GM12878 (cell line): ENCODE data around the gene PSME3. TPM values are rescaled to one million over a fixed set of nuclear protein-coding genes. Genes with fewer than 3 reads are reported as not detected.

Experiments
- ATAC-seq: fragments of 200-7000 bp; cut with Tn5 transposase; 3 replicates; pipeline ENCODE4 v1.9.1; 2020; ENCODE audit warnings: mild to moderate bottlenecking, moderate library complexity
- BruUV-seq: library from RNA; stranded (reverse); fragments of 400-500 nt; replicated peaks from 2 replicates; lab custom pipeline; 2021; lab: Mats Ljungman, UMichigan
- CTCF ChIA-PET: fragments of 300-600 bp; sonication (Branson Sonifier 250); formaldehyde crosslinking; extraction: SDS; loops from one replicate; lab custom pipeline; 2021; ENCODE audit warnings: inconsistent platforms; lab: Yijun Ruan, JAX
- POLR2A ChIA-PET: fragments of 350-600 bp; formaldehyde crosslinking; extraction: SDS; loops from one replicate; lab custom pipeline; 2021; ENCODE audit warnings: inconsistent platforms; lab: Charles Lee
- RAD21 ChIA-PET: fragments of 300-600 bp; sonication (Branson Sonifier 250); formaldehyde crosslinking; loops from one replicate; lab custom pipeline; 2023; ENCODE audit warnings: antibody characterized with exemption; ENCODE audit not compliant: unreplicated experiment; lab: Charles Lee
- SMC1A ChIA-PET: fragments of 300-600 bp; sonication (Branson Sonifier 250); formaldehyde crosslinking; loops from one replicate; lab custom pipeline; 2023; ENCODE audit not compliant: unreplicated experiment, uncharacterized antibody; lab: Charles Lee
- DNase-seq: peaks from one replicate; pipeline ENCODE4 v3.0.0-alpha.2; 2011; ENCODE audit warnings: low read depth, low spot score
- FAIRE-seq: peaks from 3 replicates; lab custom pipeline; 2011; peaks lifted over from hg19 to GRCh38; lab: Jason Lieb, UNC
- H2AFZ ChIP-seq: 2 replicates; pipeline ENCODE4 v1.6.0; 2011; ENCODE audit warnings: low read depth, low read length, control low read depth; ENCODE audit not compliant: control insufficient read depth
- H3K27ac ChIP-seq: 2 replicates; pipeline ENCODE4 v1.5.1; 2011; ENCODE audit warnings: control low read depth; ENCODE audit not compliant: control insufficient read depth, insufficient read depth
- H3K27me3 ChIP-seq, 2 experiments: replicated peaks in 1 of 2; 2 replicates each; pipeline versions ENCODE4 v1.6.0 to v1.6.1; 2011; ENCODE audit warnings: low read length in 1 of 2; ENCODE audit not compliant: control insufficient read depth in 2 of 2, insufficient read depth in 2 of 2
- H3K36me3 ChIP-seq, 2 experiments: 2 replicates each; pipeline ENCODE4 v1.5.1; 2011; ENCODE audit warnings: low read length in 1 of 2; ENCODE audit not compliant: control insufficient read depth in 2 of 2, insufficient read depth in 2 of 2
- H3K4me1 ChIP-seq: 2 replicates; pipeline ENCODE4 v1.6.1; 2011; ENCODE audit warnings: mild to moderate bottlenecking, low read length, moderate library complexity, mixed read lengths; ENCODE audit not compliant: control insufficient read depth, insufficient read depth
- H3K4me2 ChIP-seq: 2 replicates; pipeline ENCODE4 v1.6.0; 2011; ENCODE audit warnings: control low read depth; ENCODE audit not compliant: control insufficient read depth, insufficient read depth
- H3K4me3 ChIP-seq: fragments of 200-600 bp; sonication (generic); 2 replicates; pipeline ENCODE4 v1.5.1; 2016
- H3K79me2 ChIP-seq: 2 replicates; pipeline ENCODE4 v1.6.0; 2011; ENCODE audit warnings: low read length; ENCODE audit not compliant: control insufficient read depth, insufficient read depth
- H3K9ac ChIP-seq: 2 replicates; pipeline ENCODE4 v1.8.0; 2011; ENCODE audit warnings: low read length, control low read depth, mixed read lengths; ENCODE audit not compliant: control insufficient read depth, insufficient read depth
- H3K9me3 ChIP-seq: replicated peaks from 3 replicates; pipeline ENCODE4 v1.5.1; 2011; ENCODE audit warnings: mild to moderate bottlenecking, low read length; ENCODE audit not compliant: control insufficient read depth, insufficient read depth
- H4K20me1 ChIP-seq: 2 replicates; pipeline ENCODE4 v1.6.0; 2011; ENCODE audit not compliant: control insufficient read depth, insufficient read depth
- ATF3 ChIP-seq: IDR thresholded peaks from 2 replicates; pipeline ENCODE4 v1.6.1; 2011; ENCODE audit warnings: low read depth, mild to moderate bottlenecking, low read length, moderate library complexity, borderline replicate concordance; ENCODE audit errors: extremely low read depth
- BACH1 ChIP-seq: fragments of 450-650 bp; IDR thresholded peaks from 2 replicates; pipeline ENCODE4 v1.6.1; 2017; ENCODE audit warnings: mild to moderate bottlenecking, borderline replicate concordance
- CBX5 ChIP-seq: sonication (generic); IDR thresholded peaks from 2 replicates; pipeline ENCODE4 v1.6.1; 2016; ENCODE audit warnings: low read depth, moderate library complexity, mild to moderate bottlenecking, inconsistent platforms
- EZH2 ChIP-seq: IDR thresholded peaks from 2 replicates; pipeline ENCODE4 v1.6.1; 2012; ENCODE audit warnings: low read depth, mild to moderate bottlenecking, control low read depth, inconsistent platforms, low read length, borderline replicate concordance; ENCODE audit not compliant: control insufficient read depth
- IKZF1 ChIP-seq: fragments of 450-650 bp; conservative IDR thresholded peaks from 2 replicates; pipeline ENCODE4 v1.6.1; 2017; ENCODE audit warnings: antibody characterized with exemption, mild to moderate bottlenecking
- KAT2A ChIP-seq: conservative IDR thresholded peaks from 2 replicates; pipeline ENCODE4 v1.6.1; 2011; ENCODE audit warnings: low read depth, low read length; ENCODE audit not compliant: control insufficient read depth
- RB1 ChIP-seq: fragments of 450-650 bp; formaldehyde crosslinking; IDR thresholded peaks from 2 replicates; pipeline ENCODE4 v1.6.1; 2017; ENCODE audit warnings: mild to moderate bottlenecking, borderline replicate concordance
- TBL1XR1 ChIP-seq: IDR thresholded peaks from 2 replicates; pipeline ENCODE4 v1.6.1; 2012; ENCODE audit warnings: low read depth, low read length, improper control_type of control experiment
- WGBS: methylation state at CpG from one replicate; pipeline ENCODE4 v1.1.6; 2016; ENCODE audit warnings: low lambda C conversion rate; ENCODE audit not compliant: insufficient replicate concordance, insufficient coverage; ENCODE audit errors: missing lambda C conversion rate; 5-methylcytosine and 5-hydroxymethylcytosine counted together
- in situ Hi-C: fragments of 300-500 bp; cut with MboI; formaldehyde crosslinking; loops from 9 replicates; pipeline ENCODE4 v1.14.3; 2018; ENCODE audit warnings: mixed read lengths
- intact Hi-C: fragments of 100-400 bp; cut with micrococcal nuclease; formaldehyde crosslinking; loops from one replicate; pipeline ENCODE4 v1.14.2; 2022; ENCODE audit not compliant: unreplicated experiment
- polyA plus RNA-seq, 11 experiments: library from polyadenylated mRNA; depleted of rRNA in 4 of 11; unstranded in 6 of 11; stranded (reverse) in 5 of 11; fragments of >200 nt; fragmentation: Nextera tagmentation in 4 of 11; fragmentation: Illumina TruSeq in 1 of 11; extraction: Ambion mirVana in 4 of 11; extraction: Trizol in 1 of 11; gene quantifications; 1 replicate in 1 of 11; 2 replicates in 10 of 11; pipeline versions ENCODE4 v1.2.1 to v1.2.3, GENCODE V29; 2011 to 2016; ENCODE audit warnings: inconsistent platforms in 2 of 11, missing spikeins in 2 of 11, low read depth in 1 of 11
- total RNA-seq, 4 experiments: library from RNA; depleted of rRNA in 3 of 4; stranded (reverse); fragments of >200 nt in 3 of 4; fragmentation: Illumina TruSeq in 1 of 4; extraction: Trizol in 1 of 4; gene quantifications; 2 replicates each; pipeline versions ENCODE4 v1.2.1 to v1.2.3, GENCODE V29; 2013 to 2021

PSME3 gene
- total and polyA plus RNA-seq, 10 of the 15 experiments (the other 5 are each of a cell fraction or from before 2014, with no cell fraction given): 26.9 to 330 (median 137) TPM

GRCh38 chr17:42848093-42848492, 14.9 kb downstream of the PSME3 start:
- Histone ChIP-seq H3K27ac (no peak overlapping the region), H3K4me3 (no peak overlapping the region), H4K20me1 (no peaks in the 10 kb centered on the region), H3K4me1 (no peaks in the 10 kb centered on the region; the same call in 1 of the 2 replicates), H3K27me3 (no peaks in the 10 kb centered on the region), H3K36me3 (peaks cover 10 to 12% of the 10 kb centered on the region in 2 experiments), H3K9ac (no peak overlapping the region), H3K4me2 (no peak overlapping the region), H2AFZ (no peak overlapping the region), H3K9me3 (no peaks in the 10 kb centered on the region), H3K79me2 (no peaks in the 10 kb centered on the region)
- SMC1A ChIA-PET: interaction anchor here (0.6 to 0.7 kb wide), 2 partner anchors 9 to 90 kb away, joined by 3 read pairs; no protein-coding TSS in a partner anchor
- BruUV-seq: no TSS peak
- ATAC-seq: no peak
- no peak for TF ChIP-seq CBX5
- no peak for FAIRE-seq
- DNase-seq: no peak
- POLR2A ChIA-PET: interaction anchor here (0.7 kb wide), 1 partner anchor 20 kb away, joined by 4 read pairs; no protein-coding TSS in a partner anchor
- RAD21 ChIA-PET: interaction anchor here (0.6 kb wide), 1 partner anchor 579 kb away, joined by 4 read pairs; no protein-coding TSS in a partner anchor
- in situ Hi-C loops: no loop called here
- CTCF ChIA-PET: interaction anchor here (0.6 to 2.1 kb wide), 6 partner anchors 13 to 341 kb away, joined by 3 to 7 read pairs (median 3); partner anchors contain the start of genes BECN1 and RPL27
- intact Hi-C loops: loop anchor here (10.0 kb wide), 1 partner anchor 147 kb away; the partner anchor contains the start of gene RPL27
- WGBS: 86% methylated on average over 2 of the region's 3 CpGs

GRCh38 chr17:42849031-42849430, 15.8 kb downstream of the PSME3 start:
- Histone ChIP-seq H4K20me1 (no peaks in the 10 kb centered on the region), H3K4me3 (no peak overlapping the region), H3K9ac (no peak overlapping the region), H3K36me3 (peaks cover 5 to 8% of the 10 kb centered on the region in 2 experiments; a peak in 3 of 4 replicates), H3K4me2 (no peak overlapping the region), H3K27me3 (no peaks in the 10 kb centered on the region), H3K9me3 (no peaks in the 10 kb centered on the region), H3K27ac (no peak overlapping the region), H3K79me2 (no peaks in the 10 kb centered on the region), H3K4me1 (no peaks in the 10 kb centered on the region; the same call in 1 of the 2 replicates), H2AFZ (no peak overlapping the region)
- FAIRE-seq (no peak), ATAC-seq (no peak), DNase-seq (no peak)
- ChIA-PET SMC1A (no interaction called here), RAD21 (no interaction called here), POLR2A (no interaction called here), CTCF (interaction anchor here (1.0 kb wide), 1 partner anchor 14 kb away, joined by 3 read pairs; no protein-coding TSS in a partner anchor)
- in situ Hi-C loops (no loop called here), intact Hi-C loops (loop anchor here (10.0 kb wide), 1 partner anchor 146 kb away; the partner anchor contains the start of gene RPL27)
- WGBS: 79% methylated on average over 9 of the region's 9 CpGs
- BruUV-seq: no TSS peak
- no peak for TF ChIP-seq BACH1
- no peak for TF ChIP-seq ATF3
- no peak for TF ChIP-seq RB1
- TF ChIP-seq IKZF1: no peak
- TF ChIP-seq EZH2: no peak
- no peak for TF ChIP-seq TBL1XR1
- TF ChIP-seq KAT2A: no peak
